Brain microvascular endothelial cell (primary cell): ENCODE results near the gene LMTK2.

Experiments
- DNase-seq: peaks from one replicate; pipeline ENCODE4 v3.0.0-alpha.2; 2020
- H3K27ac ChIP-seq: fragments of 250-450 bp; sonication (Bioruptor Pico); 2 replicates; pipeline ENCODE4 v1.5.1; 2020; ENCODE audit warnings: mild to moderate bottlenecking, moderate library complexity
- H3K27me3 ChIP-seq: fragments of 250-450 bp; sonication (Bioruptor Pico); replicated peaks from 2 replicates; pipeline ENCODE4 v1.5.1; 2020; ENCODE audit warnings: mild to moderate bottlenecking
- H3K36me3 ChIP-seq: fragments of 250-450 bp; sonication (Bioruptor Pico); replicated peaks from 2 replicates; pipeline ENCODE4 v1.5.1; 2020; ENCODE audit warnings: mild to moderate bottlenecking
- H3K4me3 ChIP-seq: 2 replicates; pipeline ENCODE4 v1.5.1; 2011; ENCODE audit warnings: low read depth, mild to moderate bottlenecking, control low read depth, low read length, moderate library complexity
- CTCF ChIP-seq: IDR thresholded peaks from 2 replicates; pipeline ENCODE4 v1.5.1; 2011; ENCODE audit warnings: low read depth, mild to moderate bottlenecking, moderate library complexity, low read length, control low read depth, inconsistent platforms; ENCODE audit errors: missing control alignments
- in situ Hi-C: cut with HindIII; loops from 2 replicates; pipeline ENCODE4 v1.10.0; 2017; ENCODE audit warnings: low sequenced_read_pairs, low pct_ligation_motif_present

LMTK2 gene

GRCh38 chr7:98138672-98139071 lies 32.0 kb downstream of the LMTK2 start:
- in situ Hi-C loops = no loop called here
- no peak for TF ChIP-seq CTCF
- Histone ChIP-seq H3K36me3 (peaks cover 4% of the 10 kb centered on the region), H3K27ac (no peak overlapping the region), H3K4me3 (no peak overlapping the region), H3K27me3 (no peaks in the 10 kb centered on the region)
- no peak for DNase-seq

- Histone ChIP-seq H3K4me3 (no peak overlapping the region), H3K27ac (no peak overlapping the region), H3K27me3 (no peaks in the 10 kb centered on the region), H3K36me3 (peaks cover 4% of the 10 kb centered on the region)
- in situ Hi-C loops = no loop called here
- no peak for TF ChIP-seq CTCF
- no peak for DNase-seq
These were observed 36.0 kb downstream of the LMTK2 start for GRCh38 chr7:98142658-98143057.

GRCh38 chr7:98148607-98149006 lies 41.9 kb downstream of the LMTK2 start:
- DNase-seq = no peak
- in situ Hi-C loops = no loop called here
- H3K36me3 ChIP-seq = peaks cover 2% of the 10 kb centered on the region
- no peak overlapping the region for H3K4me3 ChIP-seq
- TF ChIP-seq CTCF = no peak
- H3K27me3 ChIP-seq = no peaks in the 10 kb centered on the region
- no peak overlapping the region for H3K27ac ChIP-seq

- DNase-seq = no peak
- in situ Hi-C loops = no loop called here
- Histone ChIP-seq H3K27me3 (no peaks in the 10 kb centered on the region), H3K36me3 (peaks cover 2% of the 10 kb centered on the region), H3K27ac (no peak overlapping the region), H3K4me3 (no peak overlapping the region)
- no peak for TF ChIP-seq CTCF
These were observed 42.5 kb downstream of the LMTK2 start for GRCh38 chr7:98149116-98149692.

- Histone ChIP-seq H3K4me3 (no peak overlapping the region), H3K36me3 (peaks cover 6% of the 10 kb centered on the region), H3K27ac (no peak overlapping the region), H3K27me3 (no peaks in the 10 kb centered on the region)
- in situ Hi-C loops = no loop called here
- no peak for TF ChIP-seq CTCF
- no peak for DNase-seq
These were observed 45.2 kb downstream of the LMTK2 start for GRCh38 chr7:98151884-98152283.

GRCh38 chr7:98156700-98157099 lies 50.0 kb downstream of the LMTK2 start:
- H3K27me3 ChIP-seq = no peaks in the 10 kb centered on the region
- peaks cover 4% of the 10 kb centered on the region for H3K36me3 ChIP-seq
- H3K27ac ChIP-seq = no peak overlapping the region
- no peak for DNase-seq
- H3K4me3 ChIP-seq = no peak overlapping the region
- in situ Hi-C loops = no loop called here
- TF ChIP-seq CTCF = no peak
